HCT116 (cell line): ENCODE results near the gene TBC1D12. TPM values are rescaled to one million over a fixed set of nuclear protein-coding genes. Genes with fewer than 3 reads are reported as not detected.

Experiments used
- ATAC-seq: fragments of 200-7000 bp; cut with Tn5 transposase; 2 replicates; pipeline ENCODE4 v1.9.1; 2020; ENCODE audit warnings: mild to moderate bottlenecking, moderate library complexity
- BruUV-seq: library from RNA; stranded (reverse); fragments of 400-500 nt; replicated peaks from 2 replicates; lab custom pipeline; 2021; lab: Mats Ljungman, UMichigan
- CTCF ChIA-PET: fragments of 300-600 bp; sonication (Branson Sonifier 250); formaldehyde crosslinking; loops from one replicate; lab custom pipeline; 2021; ENCODE audit warnings: antibody characterized with exemption; lab: Charles Lee
- POLR2A ChIA-PET: fragments of 300-600, 350-600 bp; sonication (Branson Sonifier 250); formaldehyde crosslinking; loops from one replicate; lab custom pipeline; 2021; ENCODE audit warnings: antibody characterized with exemption; lab: Charles Lee
- RAD21 ChIA-PET, 2 experiments: fragments of 300-600 bp; sonication (Branson Sonifier 250); formaldehyde crosslinking; loops; one replicate each; lab custom pipeline; 2023; ENCODE audit warnings: low total read pairs in 2 of 2; ENCODE audit not compliant: uncharacterized antibody in 2 of 2, unreplicated experiment in 2 of 2, low non-redundant PET in 1 of 2; lab: Charles Lee
- DNase-seq: peaks from one replicate; pipeline ENCODE4 v3.0.0-alpha.2; 2010; ENCODE audit warnings: low read depth, low spot score
- H2AFZ ChIP-seq: fragments of 200-600 bp; shearing (Covaris generic), sonication (generic); 2 replicates; pipeline ENCODE4 v1.6.1; 2017; ENCODE audit warnings: low read depth, mixed run types, mixed read lengths, antibody characterized with exemption, low read length; ENCODE audit not compliant: poor library complexity, severe bottlenecking
- H3K27ac ChIP-seq: 2 replicates; pipeline ENCODE4 v1.5.1; 2012; ENCODE audit warnings: low read depth, low read length
- H3K27me3 ChIP-seq: fragments of 200-600 bp; sonication (generic); 2 replicates; pipeline ENCODE4 v1.6.1; 2016; ENCODE audit warnings: mixed run types, low read length, mixed read lengths; ENCODE audit not compliant: insufficient read depth
- H3K36me3 ChIP-seq, 2 experiments: fragments of 200-500 bp in 1 of 2; fragments of 200-600 bp in 1 of 2; sonication (Bioruptor generic) in 1 of 2; sonication (generic) in 1 of 2; 2 replicates each; pipeline versions ENCODE4 v1.5.1 to v1.6.1; 2014 to 2016; ENCODE audit warnings: low read length in 2 of 2, inconsistent platforms in 1 of 2, mixed read lengths in 1 of 2, mixed run types in 1 of 2; ENCODE audit not compliant: insufficient read depth in 2 of 2, control insufficient read depth in 1 of 2
- H3K4me1 ChIP-seq, 2 experiments: fragments of 200-600 bp in 1 of 2; sonication (generic) in 1 of 2; 2 replicates each; pipeline versions ENCODE4 v1.5.1 to v1.6.1; 2012 to 2017; ENCODE audit warnings: low read length in 2 of 2, inconsistent platforms in 1 of 2, mild to moderate bottlenecking in 1 of 2, mixed read lengths in 1 of 2, mixed run types in 1 of 2, moderate library complexity in 1 of 2; ENCODE audit not compliant: insufficient read depth in 2 of 2, control insufficient read depth in 1 of 2
- H3K4me2 ChIP-seq: fragments of 200-600 bp; sonication (generic); 2 replicates; pipeline ENCODE4 v1.6.1; 2017; ENCODE audit warnings: mixed run types, low read length, mixed read lengths
- H3K4me3 ChIP-seq, 2 experiments: fragments of 200-600 bp in 1 of 2; sonication (generic) in 1 of 2; replicated peaks in 1 of 2; 2 replicates each; pipeline ENCODE4 v1.5.1; 2011 to 2016; ENCODE audit warnings: low read length in 2 of 2, control low read depth in 1 of 2, low read depth in 1 of 2, mild to moderate bottlenecking in 1 of 2, mixed read lengths in 1 of 2, mixed run types in 1 of 2
- H3K79me2 ChIP-seq: fragments of 200-600 bp; sonication (generic); 2 replicates; pipeline ENCODE4 v1.6.1; 2017; ENCODE audit warnings: mild to moderate bottlenecking, mixed run types, low read length, moderate library complexity, mixed read lengths; ENCODE audit not compliant: insufficient read depth
- H3K9ac ChIP-seq: fragments of 200-600 bp; sonication (generic); 2 replicates; pipeline ENCODE4 v1.6.1; 2016; ENCODE audit warnings: low read length, mixed read lengths
- H3K9me2 ChIP-seq: fragments of 200-600 bp; sonication (generic), shearing (Covaris generic); 2 replicates; pipeline ENCODE4 v1.6.1; 2017; ENCODE audit warnings: mixed run types, mild to moderate bottlenecking, moderate library complexity; ENCODE audit not compliant: insufficient read depth
- H3K9me3 ChIP-seq, 2 experiments: fragments of 200-500 bp in 1 of 2; fragments of 200-600 bp in 1 of 2; sonication (Bioruptor generic) in 1 of 2; sonication (generic) in 1 of 2; 2 replicates each; pipeline ENCODE4 v1.6.1; 2014 to 2017; ENCODE audit warnings: low read length in 2 of 2, mixed read lengths in 2 of 2, inconsistent platforms in 1 of 2, low read depth in 1 of 2, mild to moderate bottlenecking in 1 of 2, mixed run types in 1 of 2, moderate library complexity in 1 of 2; ENCODE audit not compliant: control insufficient read depth in 1 of 2, insufficient read depth in 1 of 2
- H4K20me1 ChIP-seq: fragments of 200-600 bp; sonication (generic), shearing (Covaris generic); 2 replicates; pipeline ENCODE4 v1.6.1; 2017; ENCODE audit warnings: mixed run types, mild to moderate bottlenecking, moderate library complexity; ENCODE audit not compliant: insufficient read depth
- EZH2 ChIP-seq: fragments of 200-600 bp; sonication (generic); IDR thresholded peaks from 2 replicates; pipeline ENCODE4 v1.6.1; 2017; ENCODE audit warnings: antibody characterized with exemption, mixed run types
- JUND ChIP-seq: IDR thresholded peaks from 2 replicates; pipeline ENCODE4 v1.6.1; 2012
- RAD21 ChIP-seq: IDR thresholded peaks from 2 replicates; pipeline ENCODE4 v1.6.1; 2012; ENCODE audit warnings: low read depth, mild to moderate bottlenecking
- SP1 ChIP-seq: IDR thresholded peaks from 2 replicates; pipeline ENCODE4 v1.6.1; 2012; ENCODE audit warnings: low read depth
- YY1 ChIP-seq: IDR thresholded peaks from 2 replicates; pipeline ENCODE4 v1.6.1; 2011; ENCODE audit warnings: low read length, low read depth, moderate library complexity, mild to moderate bottlenecking; ENCODE audit not compliant: insufficient replicate concordance; ENCODE audit errors: extremely low read depth
- ZFX ChIP-seq: fragments of 450-650 bp; IDR thresholded peaks from 2 replicates; pipeline ENCODE4 v1.6.1; 2017
- intact Hi-C: fragments of 100-400 bp; cut with micrococcal nuclease; formaldehyde crosslinking; loops from 2 replicates; pipeline ENCODE4 v1.10.0; 2022
- total RNA-seq: library from RNA; stranded (reverse); gene quantifications from one replicate; pipeline ENCODE4 v1.2.1, GENCODE V29; 2021; ENCODE audit not compliant: unreplicated experiment
- TF ChIP-seq, protein P1 (sequence below): IDR thresholded peaks from 2 replicates; pipeline ENCODE4 v1.6.1; 2012
- TF ChIP-seq, protein P2 (sequence below): IDR thresholded peaks from 2 replicates; pipeline ENCODE4 v1.6.1; 2012

Gene TBC1D12
- total RNA-seq, 1 experiment from 2014 or later: 7.1 TPM

DNA sequence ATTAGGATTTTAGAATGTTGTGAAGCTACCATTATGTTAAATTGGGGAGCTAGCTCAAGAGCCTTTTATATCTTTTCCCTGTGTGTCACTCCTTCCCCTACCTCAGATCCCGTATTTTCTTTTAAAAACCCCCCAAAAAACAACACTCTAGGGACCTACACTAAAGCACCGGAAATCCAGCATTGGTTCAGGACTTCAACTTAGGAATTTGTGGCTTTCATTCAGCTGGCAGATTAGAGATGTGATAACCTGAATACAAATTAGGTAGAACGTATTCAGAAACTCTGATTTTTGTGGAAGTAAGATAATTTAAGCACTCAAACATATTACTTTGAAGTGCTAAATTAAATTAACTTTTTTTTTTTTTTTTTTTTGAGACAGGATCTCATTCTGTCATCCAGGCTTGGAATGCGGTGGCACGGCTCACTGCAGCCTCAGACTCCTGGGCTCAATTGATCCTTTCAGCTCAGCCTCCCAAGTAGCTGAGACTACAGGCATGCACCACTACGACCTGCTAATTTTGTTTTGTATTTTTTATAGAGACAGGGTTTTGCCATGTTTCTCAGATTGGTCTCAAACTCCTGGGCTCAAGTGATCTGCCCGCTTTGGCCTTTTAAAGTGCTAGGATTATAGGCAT is 6.8 kb downstream of the TBC1D12 start:
- peaks cover 77% of the 10 kb centered on the region for H3K79me2 ChIP-seq
- no TSS peak for BruUV-seq
- H3K27ac ChIP-seq: no peak overlapping the region
- H3K9me2 ChIP-seq: no peaks in the 10 kb centered on the region
- intact Hi-C loops: no loop called here
- H3K36me3 ChIP-seq: no peaks in the 10 kb centered on the region
- no peak overlapping the region for H3K9ac ChIP-seq
- no peaks in the 10 kb centered on the region for H4K20me1 ChIP-seq
- ATAC-seq (no peak), DNase-seq (no peak)
- RAD21 ChIA-PET: no interaction called here
- CTCF ChIA-PET: interaction anchor here (2.0 kb wide), 1 partner anchor 35 kb away, joined by 9 read pairs; no protein-coding TSS in a partner anchor
- no peak overlapping the region for H3K4me2 ChIP-seq
- H2AFZ ChIP-seq: no peak overlapping the region
- POLR2A ChIA-PET: no interaction called here
- no peak overlapping the region for H3K4me3 ChIP-seq
- H3K4me1 ChIP-seq: peaks cover 9 to 23% of the 10 kb centered on the region in 2 experiments
- no peaks in the 10 kb centered on the region for H3K9me3 ChIP-seq
- no peaks in the 10 kb centered on the region for H3K27me3 ChIP-seq
- TF ChIP-seq YY1: no peak
- no peak for TF ChIP-seq ZFX

DNA sequence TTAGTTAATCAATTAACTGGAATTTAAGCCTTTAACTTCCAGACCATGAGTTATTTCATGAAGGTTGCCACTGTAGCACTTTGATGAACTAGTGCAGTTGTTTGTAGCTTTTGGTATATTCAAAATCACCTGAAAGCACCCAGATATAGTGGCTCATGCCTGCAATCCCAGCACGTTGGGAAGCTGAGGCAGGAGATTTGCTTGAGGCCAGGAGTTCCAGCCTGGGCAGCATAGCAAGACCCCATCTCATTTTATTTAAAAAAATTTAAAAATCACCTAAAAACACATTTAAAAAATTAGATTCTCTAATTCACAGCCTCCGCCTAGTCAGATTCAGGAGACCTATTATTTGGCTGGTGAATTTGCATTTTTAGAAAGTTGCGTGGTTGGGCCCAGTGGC is 9.0 kb downstream of the TBC1D12 start:
- Histone ChIP-seq H3K9ac (no peak overlapping the region), H3K9me3 (no peaks in the 10 kb centered on the region), H3K27me3 (no peaks in the 10 kb centered on the region), H2AFZ (no peak overlapping the region), H3K27ac (no peak overlapping the region), H3K4me1 (peaks cover 0 to 10% of the 10 kb centered on the region in 2 experiments; a peak in 2 of 4 replicates), H3K79me2 (peaks cover 55% of the 10 kb centered on the region), H3K4me2 (no peak overlapping the region), H3K9me2 (no peaks in the 10 kb centered on the region)
- DNase-seq (no peak), ATAC-seq (no peak)
- intact Hi-C loops: no loop called here
- POLR2A ChIA-PET: no interaction called here
- no TSS peak for BruUV-seq
- TF ChIP-seq, protein P1, sequence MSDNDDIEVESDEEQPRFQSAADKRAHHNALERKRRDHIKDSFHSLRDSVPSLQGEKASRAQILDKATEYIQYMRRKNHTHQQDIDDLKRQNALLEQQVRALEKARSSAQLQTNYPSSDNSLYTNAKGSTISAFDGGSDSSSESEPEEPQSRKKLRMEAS: no peak
- TF ChIP-seq, protein P2, sequence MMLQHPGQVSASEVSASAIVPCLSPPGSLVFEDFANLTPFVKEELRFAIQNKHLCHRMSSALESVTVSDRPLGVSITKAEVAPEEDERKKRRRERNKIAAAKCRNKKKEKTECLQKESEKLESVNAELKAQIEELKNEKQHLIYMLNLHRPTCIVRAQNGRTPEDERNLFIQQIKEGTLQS: no peak
- no peak for TF ChIP-seq RAD21
- TF ChIP-seq EZH2: no peak
- no peak for TF ChIP-seq JUND
- no peak for TF ChIP-seq SP1
- TF ChIP-seq, all 23 proteins: peak for 0
- Histone ChIP-seq H3K4me3 (no peak overlapping the region), H3K36me3 (no peaks in the 10 kb centered on the region), H4K20me1 (no peaks in the 10 kb centered on the region)
- ChIA-PET CTCF (no interaction called here), RAD21 (no interaction called here)
